Smooth muscle cell (in vitro differentiated cells): ENCODE measurements around the gene METTL9. TPM values are rescaled to one million over a fixed set of nuclear protein-coding genes. Genes with fewer than 3 reads are reported as not detected.
"Not testable (repeated sequence)": the region's sequence is repeated elsewhere in the genome, so short reads cannot be mapped to it uniquely, and the experiment has no call there.

Experiments
- DNase-seq: peaks from one replicate; lab custom pipeline; 2025; ENCODE audit not compliant: unreplicated experiment; lab: John Stamatoyannopoulos, UW
- H2AFZ ChIP-seq: fragments of 200-600 bp; sonication (generic); 2 replicates; pipeline ENCODE4 v1.6.0; 2016; ENCODE audit warnings: antibody characterized with exemption, low read depth, mild to moderate bottlenecking
- H3F3A ChIP-seq: fragments of 200-600 bp; sonication (generic); 2 replicates; pipeline ENCODE4 v1.6.0; 2017; ENCODE audit warnings: antibody characterized with exemption, low read depth
- H3K27ac ChIP-seq: fragments of 200-600 bp; sonication (generic); 2 replicates; pipeline ENCODE4 v1.5.1; 2016; ENCODE audit warnings: low read depth, mild to moderate bottlenecking
- H3K27me3 ChIP-seq: fragments of 200-600 bp; sonication (generic); 2 replicates; pipeline ENCODE4 v1.6.1; 2016; ENCODE audit warnings: low read depth, mild to moderate bottlenecking
- H3K36me3 ChIP-seq: fragments of 200-600 bp; sonication (generic); 2 replicates; pipeline ENCODE4 v1.5.1; 2016; ENCODE audit warnings: low read depth
- H3K4me1 ChIP-seq: fragments of 200-600 bp; sonication (generic); 2 replicates; pipeline ENCODE4 v1.5.1; 2016; ENCODE audit warnings: low read depth
- H3K4me2 ChIP-seq: fragments of 200-600 bp; sonication (generic); 2 replicates; pipeline ENCODE4 v1.6.0; 2016; ENCODE audit warnings: mild to moderate bottlenecking
- H3K4me3 ChIP-seq: fragments of 200-600 bp; sonication (generic); 2 replicates; pipeline ENCODE4 v1.5.1; 2016; ENCODE audit warnings: mild to moderate bottlenecking
- H3K79me2 ChIP-seq: fragments of 200-600 bp; sonication (generic); 2 replicates; pipeline ENCODE4 v1.6.0; 2016; ENCODE audit warnings: low read depth, mild to moderate bottlenecking
- H3K9ac ChIP-seq: fragments of 200-600 bp; sonication (generic); 2 replicates; pipeline ENCODE4 v1.6.0; 2016; ENCODE audit warnings: low read depth
- H3K9me3 ChIP-seq: fragments of 200-600 bp; sonication (generic); replicated peaks from 2 replicates; pipeline ENCODE4 v1.5.1; 2016; ENCODE audit warnings: low read depth
- H4K20me1 ChIP-seq: fragments of 200-600 bp; sonication (generic); 2 replicates; pipeline ENCODE4 v1.6.0; 2016; ENCODE audit warnings: low read depth
- CTCF ChIP-seq: fragments of 200-600 bp; sonication (generic); IDR thresholded peaks from 2 replicates; pipeline ENCODE4 v1.5.1; 2017; ENCODE audit warnings: borderline replicate concordance, mild to moderate bottlenecking, antibody characterized with exemption; ENCODE audit not compliant: insufficient read depth, poor library complexity, severe bottlenecking
- WGBS: methylation state at CpG from one replicate; pipeline ENCODE4 v1.1.7; 2016; ENCODE audit warnings: low lambda C conversion rate; 5-methylcytosine and 5-hydroxymethylcytosine counted together
- polyA plus RNA-seq: library from polyadenylated mRNA; unstranded; fragments of >200 nt; fragmentation: Nextera tagmentation; extraction: Ambion mirVana; gene quantifications from 2 replicates; pipeline ENCODE4 v1.2.1, GENCODE V29; 2016
- total RNA-seq: library from RNA; depleted of rRNA; stranded (reverse); fragments of >200 nt; gene quantifications from 2 replicates; pipeline ENCODE4 v1.2.3, GENCODE V29; 2014

The METTL9 gene
- total and polyA plus RNA-seq, 2 experiments from 2014 or later, result 97.5 to 157 TPM

- no peak overlapping the region for H3K4me2 ChIP-seq
- H3K36me3 ChIP-seq, result no peaks in the 10 kb centered on the region
- H3K27me3 ChIP-seq, result no peaks in the 10 kb centered on the region
- no peaks in the 10 kb centered on the region for H3K9me3 ChIP-seq
- H3K4me3 ChIP-seq, result no peak overlapping the region
- no peak overlapping the region for H3K9ac ChIP-seq
- 91% methylated on average over 3 of the region's 3 CpGs for WGBS
- no peak for TF ChIP-seq CTCF
- peak overlapping the region; percentile 37 for H3K27ac ChIP-seq
- peaks cover 76% of the 10 kb centered on the region for H4K20me1 ChIP-seq
- H3K79me2 ChIP-seq, result peaks cover 79% of the 10 kb centered on the region
- H2AFZ ChIP-seq, result no peak overlapping the region
- no peak for DNase-seq
- H3F3A ChIP-seq, result peaks cover 4% of the 10 kb centered on the region
- H3K4me1 ChIP-seq, result peaks cover 16% of the 10 kb centered on the region
Observed at GRCh38 chr16:21602785-21603184, 3.4 kb downstream of the METTL9 start.

- H2AFZ ChIP-seq, result no peak overlapping the region
- H3K9me3 ChIP-seq, result no peaks in the 10 kb centered on the region
- H4K20me1 ChIP-seq, result peaks cover 87% of the 10 kb centered on the region
- DNase-seq, result no peak
- H3K4me3 ChIP-seq, result no peak overlapping the region
- peaks cover 12% of the 10 kb centered on the region for H3K4me1 ChIP-seq
- TF ChIP-seq CTCF, result no peak
- H3K36me3 ChIP-seq, result no peaks in the 10 kb centered on the region
- H3K79me2 ChIP-seq, result peaks cover 91% of the 10 kb centered on the region
- peak overlapping the region; percentile 37 for H3K27ac ChIP-seq
- no peak overlapping the region for H3K9ac ChIP-seq
- peaks cover 9% of the 10 kb centered on the region for H3F3A ChIP-seq
- H3K4me2 ChIP-seq, result peak overlapping the region; percentile 32
- WGBS, result 4% methylated on average over 3 of the region's 3 CpGs
- H3K27me3 ChIP-seq, result no peaks in the 10 kb centered on the region
Observed at GRCh38 chr16:21603928-21604327, 4.6 kb downstream of the METTL9 start.

- not testable (repeated sequence) for H2AFZ ChIP-seq, H3K4me2 ChIP-seq, H3K9me3 ChIP-seq, H3K36me3 ChIP-seq, DNase-seq, H3K27ac ChIP-seq, H3K27me3 ChIP-seq, H3K9ac ChIP-seq, H3F3A ChIP-seq, H3K4me3 ChIP-seq
- H3K4me1 ChIP-seq, result peaks cover 14% of the 10 kb centered on the region
- peaks cover 98% of the 10 kb centered on the region for H4K20me1 ChIP-seq
- H3K79me2 ChIP-seq, result peaks cover 100% of the 10 kb centered on the region
- 96% methylated on average over 8 of the region's 8 CpGs for WGBS
Observed at GRCh38 chr16:21605848-21606247, 6.5 kb downstream of the METTL9 start.

GRCh38 chr16:21608639-21609328, 9.4 kb downstream of the METTL9 start:
- Histone ChIP-seq H3K4me2 (peak overlapping the region; percentile 31), H3K27ac (peak overlapping the region; percentile 49), H4K20me1 (peaks cover 100% of the 10 kb centered on the region), H3K27me3 (no peaks in the 10 kb centered on the region), H2AFZ (no peak overlapping the region), H3K9ac (no peak overlapping the region), H3K4me3 (no peak overlapping the region), H3K36me3 (peaks cover 4% of the 10 kb centered on the region), H3K4me1 (peaks cover 26% of the 10 kb centered on the region), H3K9me3 (no peaks in the 10 kb centered on the region), H3F3A (peaks cover 20% of the 10 kb centered on the region), H3K79me2 (peaks cover 100% of the 10 kb centered on the region)
- DNase-seq, result no peak
- no peak for TF ChIP-seq CTCF
- WGBS, result 62% methylated on average over 3 of the region's 3 CpGs
